ENCODE data around the gene KRTAP10-9. TPM values are rescaled to one million over a fixed set of nuclear protein-coding genes. Genes with fewer than 3 reads are reported as not detected.
"Not testable (repeated sequence)": the region's sequence is repeated elsewhere in the genome, so short reads cannot be mapped to it uniquely, and the experiment has no call there.

Gene KRTAP10-9
- total RNA-seq, 4 donors from 2014 or later: not detected

DNA sequence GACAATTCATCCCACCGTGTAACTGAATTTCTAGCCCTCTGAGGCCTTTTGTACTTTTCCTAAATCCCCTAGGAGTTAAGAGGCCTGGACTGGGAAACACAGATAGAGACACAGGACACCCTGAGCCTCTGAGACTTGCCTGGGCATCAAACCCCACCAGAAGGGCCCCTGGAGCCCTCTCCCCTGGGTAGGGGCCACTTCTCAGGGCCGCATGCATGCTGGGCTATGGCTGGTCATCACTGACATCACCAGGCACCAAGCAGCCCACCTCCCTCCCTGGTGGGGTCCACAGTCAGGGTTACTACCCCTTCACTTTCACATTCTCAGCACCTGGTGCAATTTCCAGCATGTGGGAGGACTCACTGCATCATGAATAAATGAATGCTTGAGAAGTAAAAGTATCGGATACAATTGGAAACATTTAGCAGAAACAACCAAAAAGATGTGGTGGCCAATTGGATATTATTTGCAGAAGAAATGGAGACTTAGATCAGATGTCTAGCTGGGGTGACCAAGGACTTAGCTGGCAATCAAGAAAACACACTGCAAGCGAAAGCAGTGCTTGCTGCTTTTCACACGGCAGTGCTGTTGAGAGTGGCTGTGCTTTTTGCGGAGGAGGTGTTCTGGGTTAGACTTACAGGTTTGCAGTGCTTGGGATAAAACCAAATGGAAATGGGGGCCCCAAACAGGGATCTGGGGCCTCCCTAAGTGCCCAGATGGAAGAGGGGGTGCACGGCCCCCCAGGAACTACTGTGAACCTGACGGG lies 27.4 kb upstream of the KRTAP10-9 start:
- Histone ChIP-seq H3K27ac (no peak overlapping the region), H3K4me1 (no peaks in the 10 kb centered on the region), H3K27me3 (no peaks in the 10 kb centered on the region), H3K36me3 (no peaks in the 10 kb centered on the region), H3K4me3 (no peak overlapping the region), H3K9me3 (peaks cover 0 to 4% (median 0%) of the 10 kb centered on the region in 4 donors)
- TF ChIP-seq, protein P1, sequence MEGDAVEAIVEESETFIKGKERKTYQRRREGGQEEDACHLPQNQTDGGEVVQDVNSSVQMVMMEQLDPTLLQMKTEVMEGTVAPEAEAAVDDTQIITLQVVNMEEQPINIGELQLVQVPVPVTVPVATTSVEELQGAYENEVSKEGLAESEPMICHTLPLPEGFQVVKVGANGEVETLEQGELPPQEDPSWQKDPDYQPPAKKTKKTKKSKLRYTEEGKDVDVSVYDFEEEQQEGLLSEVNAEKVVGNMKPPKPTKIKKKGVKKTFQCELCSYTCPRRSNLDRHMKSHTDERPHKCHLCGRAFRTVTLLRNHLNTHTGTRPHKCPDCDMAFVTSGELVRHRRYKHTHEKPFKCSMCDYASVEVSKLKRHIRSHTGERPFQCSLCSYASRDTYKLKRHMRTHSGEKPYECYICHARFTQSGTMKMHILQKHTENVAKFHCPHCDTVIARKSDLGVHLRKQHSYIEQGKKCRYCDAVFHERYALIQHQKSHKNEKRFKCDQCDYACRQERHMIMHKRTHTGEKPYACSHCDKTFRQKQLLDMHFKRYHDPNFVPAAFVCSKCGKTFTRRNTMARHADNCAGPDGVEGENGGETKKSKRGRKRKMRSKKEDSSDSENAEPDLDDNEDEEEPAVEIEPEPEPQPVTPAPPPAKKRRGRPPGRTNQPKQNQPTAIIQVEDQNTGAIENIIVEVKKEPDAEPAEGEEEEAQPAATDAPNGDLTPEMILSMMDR (IDR thresholded peaks at IDR 0.05): no peak
- no peak for TF ChIP-seq POLR2A (IDR thresholded peaks at IDR 0.05)
- no peak for DNase-seq

DNA sequence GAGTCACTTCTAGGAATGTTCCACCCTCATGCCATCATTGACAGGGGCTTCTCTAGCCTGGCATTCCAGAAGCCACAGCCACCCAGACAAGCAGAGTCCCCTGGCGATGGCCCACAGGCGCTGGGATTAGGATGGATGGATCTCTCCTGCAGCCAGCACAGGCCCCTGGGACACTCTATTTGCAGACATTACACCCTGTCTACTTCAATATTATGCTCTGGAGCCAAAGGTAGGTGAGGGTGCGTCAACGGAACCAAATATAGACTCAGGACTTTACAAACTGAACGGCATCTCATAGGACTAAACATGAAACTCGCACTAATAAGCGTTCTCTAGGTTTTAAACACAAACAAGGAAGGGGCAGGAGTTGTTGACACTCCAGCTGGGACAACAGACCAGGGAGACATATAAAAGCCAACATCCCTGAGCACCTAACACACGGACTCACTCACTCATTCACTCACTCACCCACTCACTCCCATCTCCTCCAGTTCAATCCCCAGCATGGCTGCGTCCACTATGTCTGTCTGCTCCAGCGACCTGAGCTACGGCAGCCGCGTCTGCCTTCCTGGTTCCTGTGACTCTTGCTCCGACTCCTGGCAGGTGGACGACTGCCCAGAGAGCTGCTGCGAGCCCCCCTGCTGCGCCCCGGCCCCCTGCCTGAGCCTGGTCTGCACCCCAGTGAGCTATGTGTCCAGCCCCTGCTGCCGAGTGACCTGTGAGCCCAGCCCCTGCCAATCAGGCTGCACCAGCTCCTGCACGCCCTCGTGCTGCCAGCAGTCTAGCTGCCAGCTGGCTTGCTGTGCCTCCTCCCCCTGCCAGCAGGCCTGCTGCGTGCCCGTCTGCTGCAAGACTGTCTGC lies 26.5 kb upstream of the KRTAP10-9 start, which contains the start of gene KRTAP10-7:
KRTAP10-7 (plus strand) TSS at position 480 of the 861 bp plus-strand sequence; CDS start at position 505, 25 bp downstream.
- H3K27ac ChIP-seq, H3K4me3 ChIP-seq, H3K36me3 ChIP-seq, H3K9me3 ChIP-seq, H3K27me3 ChIP-seq, H3K4me1 ChIP-seq, DNase-seq: not testable (repeated sequence)

DNA sequence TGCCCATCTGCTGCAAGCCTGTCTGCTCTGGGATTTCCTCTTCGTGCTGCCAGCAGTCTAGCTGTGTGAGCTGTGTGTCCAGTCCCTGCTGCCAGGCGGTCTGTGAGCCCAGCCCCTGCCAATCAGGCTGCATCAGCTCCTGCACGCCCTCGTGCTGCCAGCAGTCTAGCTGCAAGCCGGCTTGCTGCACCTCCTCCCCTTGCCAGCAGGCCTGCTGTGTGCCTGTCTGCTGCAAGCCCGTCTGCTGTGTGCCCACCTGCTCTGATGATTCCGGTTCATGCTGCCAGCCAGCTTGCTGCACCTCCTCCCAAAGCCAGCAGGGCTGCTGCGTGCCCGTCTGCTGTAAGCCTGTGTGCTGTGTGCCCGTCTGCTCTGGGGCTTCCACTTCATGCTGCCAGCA lies 25.8 kb upstream of the KRTAP10-9 start:
- H3K27me3 ChIP-seq, H3K9me3 ChIP-seq, H3K4me1 ChIP-seq, H3K4me3 ChIP-seq, H3K27ac ChIP-seq, H3K36me3 ChIP-seq, DNase-seq: not testable (repeated sequence)

DNA sequence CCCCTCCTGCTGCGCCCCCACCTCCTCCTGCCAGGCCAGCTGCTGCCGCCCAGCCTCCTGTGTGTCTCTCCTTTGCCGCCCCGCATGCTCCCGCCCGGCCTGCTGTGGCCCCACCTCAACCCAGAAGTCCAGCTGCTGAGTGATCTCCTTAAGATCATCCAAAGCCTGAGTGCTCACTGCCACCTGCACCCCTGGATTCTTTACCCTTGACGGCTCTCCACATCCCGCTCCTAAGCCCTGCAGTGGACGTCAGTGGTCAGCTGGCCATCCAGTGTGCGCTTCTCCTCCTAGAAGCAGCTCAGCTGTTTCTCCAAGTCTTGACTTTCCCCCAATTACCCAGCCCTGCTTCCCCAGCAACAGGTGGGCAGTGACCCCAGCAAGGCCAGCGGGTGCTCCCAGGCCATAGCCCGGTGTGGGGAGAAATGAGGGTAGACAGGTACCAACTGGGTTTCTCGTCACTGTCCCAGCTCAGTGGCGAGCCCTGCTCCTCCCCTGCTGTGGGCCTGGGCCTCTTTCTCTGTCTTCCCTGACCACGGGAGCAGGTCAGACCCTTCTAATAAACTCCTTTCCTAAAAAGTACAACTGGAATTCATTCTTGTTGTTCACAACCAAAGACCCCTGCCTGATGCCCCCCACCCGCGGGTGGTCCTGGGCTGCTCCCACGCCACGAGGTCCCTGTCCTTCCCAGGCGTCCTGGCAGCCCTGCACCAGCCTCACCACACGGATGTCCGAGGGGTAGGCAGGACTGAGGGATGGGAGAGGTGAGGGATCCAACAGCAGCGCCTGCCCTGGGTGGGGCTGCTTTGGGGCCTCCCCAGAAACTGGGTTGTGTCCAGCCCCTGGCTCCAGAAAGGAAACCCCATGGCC lies 25.1 kb upstream of the KRTAP10-9 start:
- H3K4me1 ChIP-seq: no peaks in the 10 kb centered on the region

DNA sequence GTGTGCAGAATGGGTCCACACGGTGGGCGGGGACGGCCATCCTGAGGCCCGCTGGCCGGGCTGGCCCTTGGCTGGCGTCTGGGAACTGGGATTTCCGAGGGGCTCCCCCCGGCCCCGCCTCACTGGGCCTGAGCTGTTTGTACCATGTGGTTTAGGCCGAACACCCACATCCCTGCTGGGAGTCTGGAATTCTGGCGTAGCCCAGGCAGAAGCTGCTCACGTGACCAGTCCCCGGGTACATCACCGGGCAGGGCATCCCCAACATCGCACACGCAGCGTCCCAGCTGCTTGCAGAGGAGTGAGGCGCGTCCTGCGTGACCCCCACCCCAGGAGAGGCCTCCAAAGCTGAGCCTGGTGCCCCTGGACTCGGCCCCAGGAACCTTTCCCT lies 24.4 kb upstream of the KRTAP10-9 start:
- H3K9me3 ChIP-seq: peaks cover 0 to 4% (median 0%) of the 10 kb centered on the region in 4 donors
- no peaks in the 10 kb centered on the region for H3K4me1 ChIP-seq
- no peaks in the 10 kb centered on the region for H3K36me3 ChIP-seq
- no peak for TF ChIP-seq POLR2A (IDR thresholded peaks at IDR 0.05)
- TF ChIP-seq, protein P1 (IDR thresholded peaks at IDR 0.05): no peak
- no peak for DNase-seq
- H3K27ac ChIP-seq: no peak overlapping the region
- no peaks in the 10 kb centered on the region for H3K27me3 ChIP-seq
- no peak overlapping the region for H3K4me3 ChIP-seq

More for the DNA sequence above, 25.1 kb upstream of the KRTAP10-9 start:
- no peak for TF ChIP-seq POLR2A (IDR thresholded peaks at IDR 0.05)
- TF ChIP-seq, protein P1 (IDR thresholded peaks at IDR 0.05): no peak
- Histone ChIP-seq H3K27me3 (no peaks in the 10 kb centered on the region), H3K9me3 (peaks cover 0 to 4% (median 0%) of the 10 kb centered on the region in 4 donors), H3K4me3 (no peak overlapping the region), H3K36me3 (no peaks in the 10 kb centered on the region), H3K27ac (no peak overlapping the region)
- no peak for DNase-seq

DNA sequence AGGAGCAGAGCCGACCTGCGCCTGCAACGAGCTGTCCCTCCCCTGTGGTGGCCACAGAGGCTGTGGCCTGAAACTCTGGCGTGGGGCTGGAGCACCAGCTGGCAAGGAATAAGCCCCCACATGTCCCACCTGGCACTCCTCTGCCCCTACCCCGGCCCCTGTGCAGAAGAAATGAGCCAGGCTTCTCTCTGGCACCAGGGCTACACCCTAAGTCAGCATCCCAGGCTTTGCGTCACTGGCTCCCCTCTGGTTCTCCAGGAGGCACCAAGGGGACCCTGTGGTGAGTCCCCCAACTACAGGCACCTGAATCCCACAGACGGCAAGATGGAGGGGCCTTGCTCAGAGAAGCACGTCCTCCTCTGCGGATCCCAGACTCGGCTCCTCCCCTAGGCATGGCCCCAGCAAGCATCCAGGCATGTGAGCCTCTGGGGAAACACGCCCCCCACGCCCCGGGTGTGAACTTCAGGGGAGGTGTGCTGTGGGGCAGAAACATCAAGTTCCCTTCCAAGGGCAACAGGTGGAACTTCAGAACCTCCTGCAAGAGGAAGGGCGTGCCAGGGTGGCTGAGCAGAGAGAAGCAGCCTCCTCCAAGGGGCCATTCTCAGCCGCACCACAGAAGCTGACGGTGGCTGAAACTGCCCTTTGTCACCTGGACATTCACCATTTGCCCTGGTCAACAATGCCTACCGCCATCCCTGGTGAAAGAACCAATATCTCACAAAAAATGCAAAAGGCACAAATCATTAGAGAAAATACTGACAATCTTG lies 23.6 kb upstream of the KRTAP10-9 start:
- H3K36me3 ChIP-seq: no peaks in the 10 kb centered on the region
- H3K27me3 ChIP-seq: no peaks in the 10 kb centered on the region
- H3K27ac ChIP-seq: no peak overlapping the region
- no peak for DNase-seq
- H3K4me1 ChIP-seq: no peaks in the 10 kb centered on the region
- H3K4me3 ChIP-seq: no peak overlapping the region
- TF ChIP-seq, protein P1 (IDR thresholded peaks at IDR 0.05): no peak
- TF ChIP-seq POLR2A (IDR thresholded peaks at IDR 0.05): no peak
- peaks cover 0 to 4% (median 0%) of the 10 kb centered on the region in 4 donors for H3K9me3 ChIP-seq

Measured in Peyer's patch (tissue), 4 donors.